Stimulated activated CD8-positive, alpha-beta memory T cell treated with anti-CD3 and anti-CD28 coated beads, Interleukin-4, amount 100 ng/mL, for 4 hours (primary cell): ENCODE results near the gene CCDC12.

ENCODE experiments used
- DNase-seq, 2 donors: peaks; one replicate each; pipeline ENCODE4 v3.0.0-alpha.2; 2020; ENCODE audit warnings: low read depth in 2 of 2, low spot score in 1 of 2

The CCDC12 gene

DNA sequence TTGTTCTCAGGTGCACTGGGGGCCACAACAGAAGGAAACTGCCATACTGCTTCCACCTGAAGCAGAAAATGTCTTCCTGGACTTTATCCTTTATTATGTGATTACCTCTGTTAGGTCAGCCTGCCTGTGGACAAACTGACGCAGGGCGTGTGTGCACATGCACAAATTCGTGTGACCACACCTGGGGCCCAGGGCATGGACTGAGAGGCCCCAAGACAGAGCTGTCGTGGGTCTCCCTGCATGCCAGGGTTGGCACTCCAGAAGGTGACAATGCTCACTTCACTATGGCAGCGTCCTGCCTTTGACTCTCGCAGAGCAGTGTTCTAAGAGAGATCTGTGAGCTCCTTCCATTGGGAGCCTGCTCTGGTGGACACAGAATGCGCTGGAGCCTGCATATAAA is 34.5 kb downstream of the CCDC12 start:
- no peak for DNase-seq

- no peak for DNase-seq
Observed at GRCh38 chr3:46939578-46940445, 36.7 kb downstream of the CCDC12 start.

GRCh38 chr3:46938118-46938517 is 38.4 kb downstream of the CCDC12 start:
- DNase-seq, result no peak

DNA sequence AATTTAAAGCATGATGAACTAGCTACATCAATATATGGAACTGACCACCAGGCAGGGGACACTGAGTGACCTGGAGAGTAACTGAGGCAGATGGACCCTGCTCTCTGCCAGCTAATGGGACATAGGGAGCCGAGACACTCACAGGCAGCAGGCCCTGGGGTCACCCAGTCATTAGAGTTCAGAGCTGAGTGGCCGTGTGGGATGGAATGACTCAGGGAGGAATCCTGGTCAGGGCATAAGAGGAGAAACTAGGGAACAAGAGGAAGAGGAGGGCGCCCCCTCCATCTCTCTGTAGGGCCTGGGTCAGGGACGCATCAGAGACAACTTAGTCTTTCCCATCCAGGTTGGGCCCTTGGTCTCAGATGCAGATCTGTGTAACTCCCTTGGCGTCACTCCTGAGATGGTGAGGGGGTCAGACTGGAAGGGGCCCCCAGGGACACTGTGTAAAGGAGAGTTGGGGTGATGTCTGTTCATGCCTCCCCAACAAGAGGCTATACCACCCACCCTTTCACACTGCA is 39.8 kb downstream of the CCDC12 start:
- DNase-seq, result no peak

GRCh38 chr3:46935989-46936558 is 40.5 kb downstream of the CCDC12 start:
- no peak for DNase-seq

DNA sequence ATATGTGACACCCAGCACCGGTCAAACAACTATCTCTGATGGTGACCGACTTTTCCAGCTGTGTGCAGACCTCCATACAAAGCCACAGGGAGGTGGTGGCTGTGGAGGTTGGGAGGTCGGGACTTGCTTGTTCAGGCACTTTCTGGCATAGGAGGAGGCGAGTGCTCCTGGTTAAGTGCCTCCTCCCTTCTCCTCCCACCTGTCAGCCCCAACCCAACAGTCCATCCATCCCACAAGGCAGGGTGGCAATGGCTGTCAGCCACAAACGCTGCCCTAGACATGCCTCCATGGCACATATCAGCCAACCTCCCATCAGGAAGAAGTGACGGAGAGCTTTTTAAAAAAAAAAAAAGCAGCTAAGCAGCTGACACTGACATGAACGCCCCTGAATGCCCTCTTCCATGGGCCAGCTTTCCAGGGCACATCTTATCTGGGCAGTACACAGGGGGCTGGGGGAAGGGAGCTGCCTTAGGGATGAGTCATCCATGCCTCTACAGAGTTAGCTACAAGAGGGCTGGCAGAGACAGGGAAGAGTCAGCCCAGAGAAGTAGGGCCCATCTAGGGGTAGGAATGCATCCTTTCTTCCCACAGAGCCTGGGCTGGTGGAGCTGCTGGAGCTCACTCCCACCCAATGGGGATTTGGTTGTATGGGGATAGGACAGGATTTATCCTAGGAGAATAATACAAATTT is 41.2 kb downstream of the CCDC12 start:
- DNase-seq, result no peak

GRCh38 chr3:46934498-46935167 is 41.9 kb downstream of the CCDC12 start:
- DNase-seq, result no peak

DNA sequence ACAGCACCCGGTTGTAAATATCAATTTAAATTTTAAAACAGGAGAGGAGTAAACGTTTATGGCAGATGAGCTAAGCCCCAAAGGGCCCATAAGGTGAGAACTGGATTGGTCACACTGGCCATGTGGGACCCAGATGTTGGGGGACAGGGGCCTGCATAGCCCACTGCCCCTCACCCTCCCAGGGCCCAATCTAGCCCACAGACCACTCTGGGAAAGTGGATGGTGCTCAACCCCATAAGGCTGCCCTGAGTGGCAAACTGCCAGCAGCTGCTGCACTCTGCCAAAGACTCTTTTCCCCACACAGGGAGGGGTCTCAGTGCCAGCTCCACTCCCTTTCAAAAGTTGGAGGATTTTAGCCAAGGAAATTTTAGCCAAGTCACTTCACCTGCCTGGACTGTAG is 42.5 kb downstream of the CCDC12 start:
- no peak for DNase-seq

GRCh38 chr3:46933261-46933660 is 43.3 kb downstream of the CCDC12 start:
- no peak for DNase-seq

GRCh38 chr3:46932455-46933225 is 43.9 kb downstream of the CCDC12 start:
- no peak for DNase-seq

DNA sequence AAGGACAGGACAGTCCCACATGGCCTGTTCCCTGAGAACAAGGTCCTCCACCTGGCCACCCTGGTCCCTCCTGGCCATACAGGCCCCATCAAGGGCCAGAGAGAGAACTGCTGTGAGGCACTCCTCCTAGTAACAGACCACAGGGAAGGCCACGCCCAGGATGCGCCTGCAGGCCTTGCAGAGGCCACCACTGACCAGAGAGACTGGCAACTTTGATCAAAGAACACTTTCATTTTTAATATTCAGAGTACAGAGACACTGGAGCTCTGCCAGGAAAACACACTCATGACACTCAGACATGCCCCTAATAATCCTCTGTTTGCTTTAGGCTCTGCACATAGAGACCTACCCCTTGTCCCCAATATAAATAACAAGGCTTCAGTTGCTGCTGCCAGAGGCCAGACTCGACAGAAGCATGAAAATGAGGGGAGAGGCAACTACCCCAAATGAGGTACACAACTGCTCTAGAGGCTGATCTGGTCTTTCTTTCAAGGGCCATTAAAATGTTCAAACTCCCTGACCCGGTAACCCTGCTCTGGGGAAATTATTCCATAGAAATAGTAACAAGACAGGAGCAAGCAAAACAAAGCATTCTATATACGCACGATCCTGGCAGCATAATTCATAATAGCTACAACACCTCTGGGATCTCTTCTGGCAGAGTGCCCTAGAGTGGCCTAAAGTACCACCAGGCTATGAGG is 44.8 kb downstream of the CCDC12 start:
- no peak for DNase-seq

DNA sequence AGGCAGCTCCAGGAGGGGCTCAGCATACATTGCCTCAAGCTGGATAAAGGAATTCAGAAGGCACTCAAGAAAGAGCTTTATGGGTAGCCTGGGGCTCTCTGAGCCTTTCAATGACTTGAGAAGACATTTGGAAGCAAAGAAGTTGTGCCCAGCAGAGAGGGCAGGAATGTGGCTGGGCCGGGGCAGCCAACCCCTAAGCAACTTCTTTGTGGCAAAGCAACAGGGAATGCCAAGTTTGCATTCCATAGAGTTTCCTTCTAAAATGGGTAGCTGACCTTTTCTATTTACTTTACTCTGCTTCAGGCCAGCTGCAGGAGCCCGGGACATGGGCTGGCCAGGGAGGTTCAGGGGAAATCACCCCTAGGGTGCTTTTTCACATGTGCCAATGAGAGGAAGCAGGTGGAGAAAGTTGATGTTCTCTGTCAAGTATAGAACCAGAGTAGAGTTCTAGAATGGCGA is 45.6 kb downstream of the CCDC12 start:
- no peak for DNase-seq

GRCh38 chr3:46930166-46930944 is 46.2 kb downstream of the CCDC12 start:
- no peak for DNase-seq

GRCh38 chr3:46929324-46929723 is 47.2 kb downstream of the CCDC12 start:
- DNase-seq, result no peak

DNA sequence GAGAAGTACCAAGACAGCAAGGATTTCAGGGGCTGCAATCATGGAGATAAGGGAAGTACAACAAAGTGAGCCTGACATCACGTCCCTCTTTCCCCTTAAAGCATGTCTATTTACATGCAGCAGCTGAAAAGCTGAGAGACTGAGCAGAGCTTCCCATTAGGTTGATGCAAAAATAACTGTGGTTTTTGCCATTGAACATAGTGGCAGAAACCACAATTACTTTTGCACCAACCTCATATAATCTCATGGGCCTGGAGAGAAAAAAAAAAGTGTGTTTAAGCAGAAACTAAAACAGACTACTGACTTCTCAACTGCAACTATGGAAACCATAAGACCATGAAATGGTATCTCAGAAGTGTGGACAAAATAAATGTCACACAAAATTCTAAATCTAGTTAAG is 48.3 kb downstream of the CCDC12 start:
- DNase-seq, result no peak

DNA sequence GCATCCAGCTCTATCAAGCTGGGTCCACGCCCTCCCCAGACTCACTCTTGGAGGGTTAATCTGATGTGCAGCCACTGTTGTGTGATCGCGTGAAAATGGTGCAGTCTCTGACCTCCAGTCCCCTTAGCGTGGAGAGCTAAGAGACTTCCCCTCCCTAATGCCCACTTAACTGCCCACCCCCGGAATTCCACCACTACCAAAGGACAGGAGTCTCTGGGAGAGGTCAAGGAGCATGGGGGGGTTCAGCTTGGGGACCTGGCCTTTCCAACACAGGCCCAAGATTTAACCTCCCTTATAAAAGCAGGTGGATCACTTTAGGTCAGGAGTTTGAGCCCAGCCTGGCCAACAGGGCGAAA is 48.8 kb downstream of the CCDC12 start:
- no peak for DNase-seq

DNA sequence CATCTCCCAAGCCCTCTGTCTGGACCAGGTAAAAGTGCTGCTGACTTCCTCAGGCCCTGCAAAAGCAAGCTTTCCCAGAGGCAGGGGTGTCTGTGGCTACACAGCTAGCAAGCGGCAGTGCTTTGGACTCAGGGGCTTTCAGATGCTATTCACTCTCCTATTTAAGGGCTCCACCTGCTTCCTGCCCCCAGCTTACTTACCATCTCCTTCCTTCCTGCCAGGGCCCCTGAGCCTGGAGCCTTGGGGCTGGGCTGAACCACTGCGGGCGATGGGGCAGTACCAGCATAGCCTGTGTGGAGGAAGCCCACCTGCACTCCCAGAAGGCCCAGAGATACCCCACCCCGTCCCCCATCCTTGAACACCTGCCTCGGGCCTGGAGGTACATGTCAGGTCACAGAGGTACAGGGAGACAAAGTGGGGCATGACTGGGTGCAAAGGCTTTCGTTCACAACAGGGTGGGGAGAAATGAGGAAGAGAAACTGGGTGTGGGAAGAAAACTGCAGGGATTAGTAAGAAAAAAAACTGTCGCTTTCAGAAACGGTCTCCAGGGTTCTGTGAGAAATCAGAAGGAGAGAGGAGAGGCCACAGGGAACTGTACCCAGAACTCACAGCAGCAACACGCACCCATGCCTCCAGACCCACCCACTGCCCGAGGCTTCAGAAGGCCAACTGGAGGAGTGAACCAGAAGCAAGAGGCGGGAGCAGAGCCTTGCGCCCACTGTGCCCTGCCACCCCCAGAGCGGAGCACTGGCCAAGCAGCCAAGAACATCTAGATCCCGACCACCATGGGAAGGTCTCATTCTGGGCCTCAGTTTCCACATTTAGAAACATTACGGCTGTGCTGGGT is 49.5 kb downstream of the CCDC12 start:
- DNase-seq, result no peak

DNA sequence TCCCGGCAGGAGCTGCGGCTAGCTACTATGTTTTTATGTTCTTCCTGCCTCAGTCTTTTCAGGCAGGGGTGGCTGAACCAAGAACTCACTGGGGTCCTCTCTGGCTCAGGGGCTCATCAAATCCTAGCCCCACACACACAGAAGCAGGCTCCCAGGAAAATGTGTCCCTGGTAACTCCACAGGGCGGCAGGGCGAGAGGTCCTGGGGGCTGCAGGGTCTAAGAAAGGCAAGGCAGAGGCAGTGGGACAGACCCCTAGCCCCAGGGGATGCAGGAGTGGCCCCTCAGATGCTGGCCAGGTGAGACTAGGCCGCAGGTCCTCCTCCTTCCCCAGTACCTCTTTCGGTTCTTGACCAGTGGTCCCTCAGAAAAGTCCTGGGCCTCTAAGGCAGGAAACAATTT is 50.1 kb downstream of the CCDC12 start:
- DNase-seq, result no peak
